Endothelial cell of umbilical vein (primary cell): Measurements from ENCODE around the gene DOCK7. TPM values are rescaled to one million over a fixed set of nuclear protein-coding genes. Genes with fewer than 3 reads are reported as not detected.

Experiments
- BruUV-seq: library from RNA; stranded (reverse); fragments of 400-500 nt; replicated peaks from 2 replicates; lab custom pipeline; 2021; lab: Mats Ljungman, UMichigan
- CTCF ChIA-PET: fragments of 300-600, 350-600 bp; sonication (Branson Sonifier 250); formaldehyde crosslinking; loops from one replicate; lab custom pipeline; 2021; ENCODE audit warnings: antibody characterized with exemption, inconsistent platforms; lab: Charles Lee
- POLR2A ChIA-PET: fragments of 300-600, 350-600 bp; sonication (Branson Sonifier 250); formaldehyde crosslinking; loops from one replicate; lab custom pipeline; 2021; ENCODE audit warnings: antibody characterized with exemption, inconsistent platforms; lab: Charles Lee
- DNase-seq: peaks from one replicate; pipeline ENCODE4 v3.0.0-alpha.2; 2011; ENCODE audit warnings: low read depth, low spot score
- FAIRE-seq: peaks from 2 replicates; lab custom pipeline; 2011; peaks lifted over from hg19 to GRCh38; lab: Jason Lieb, UNC
- H2AFZ ChIP-seq: 2 replicates; pipeline ENCODE4 v1.6.0; 2012; ENCODE audit warnings: low read depth, low read length, control low read depth, inconsistent platforms
- H3K27ac ChIP-seq: 2 replicates; pipeline ENCODE4 v1.5.1; 2011; ENCODE audit warnings: low read depth, mild to moderate bottlenecking, control low read depth, low read length, moderate library complexity; ENCODE audit not compliant: insufficient read depth
- H3K27me3 ChIP-seq, 2 experiments: 2 replicates each; pipeline versions ENCODE4 v1.6.0 to v1.6.1; 2011; ENCODE audit warnings: low read length in 2 of 2, mixed read lengths in 1 of 2; ENCODE audit not compliant: control insufficient read depth in 2 of 2, insufficient read depth in 2 of 2
- H3K36me3 ChIP-seq, 2 experiments: 2 replicates in 1 of 2; 3 replicates in 1 of 2; pipeline ENCODE4 v1.5.1; 2011; ENCODE audit warnings: low read length in 2 of 2, mild to moderate bottlenecking in 1 of 2, moderate library complexity in 1 of 2; ENCODE audit not compliant: control insufficient read depth in 2 of 2, insufficient read depth in 2 of 2; ENCODE audit errors: extremely low read depth in 1 of 2
- H3K4me1 ChIP-seq: 3 replicates; pipeline ENCODE4 v1.5.1; 2011; ENCODE audit warnings: mild to moderate bottlenecking, low read length; ENCODE audit not compliant: control insufficient read depth, insufficient read depth; ENCODE audit errors: extremely low read depth
- H3K4me2 ChIP-seq: 2 replicates; pipeline ENCODE4 v1.6.1; 2011; ENCODE audit warnings: low read length, control low read depth, mixed read lengths; ENCODE audit not compliant: insufficient read depth
- H3K4me3 ChIP-seq, 3 experiments: fragments of 200-600 bp in 1 of 3; sonication (generic), shearing (Covaris generic) in 1 of 3; replicated peaks in 1 of 3; 2 replicates each; pipeline ENCODE4 v1.5.1; 2011 to 2016; ENCODE audit warnings: control low read depth in 3 of 3, low read length in 3 of 3, mild to moderate bottlenecking in 2 of 3, inconsistent platforms in 1 of 3, low read depth in 1 of 3, moderate library complexity in 1 of 3; ENCODE audit not compliant: insufficient read depth in 1 of 3
- H3K79me2 ChIP-seq: 2 replicates; pipeline ENCODE4 v1.6.0; 2012; ENCODE audit warnings: low read length, inconsistent platforms; ENCODE audit not compliant: control insufficient read depth, insufficient read depth
- H3K9ac ChIP-seq: replicated peaks from 2 replicates; pipeline ENCODE3; 2011; ENCODE audit warnings: low read length, control low read depth; ENCODE audit not compliant: insufficient read depth; ENCODE audit errors: extremely low read depth
- H3K9me1 ChIP-seq: replicated peaks from 3 replicates; pipeline ENCODE4 v1.6.0; 2011; ENCODE audit warnings: mild to moderate bottlenecking, low read length; ENCODE audit not compliant: control insufficient read depth, insufficient read depth; ENCODE audit errors: extremely low read depth
- H3K9me3 ChIP-seq: replicated peaks from 2 replicates; pipeline ENCODE4 v1.5.1; 2012; ENCODE audit warnings: low read length, inconsistent platforms; ENCODE audit not compliant: control insufficient read depth, insufficient read depth
- H4K20me1 ChIP-seq: replicated peaks from 2 replicates; pipeline ENCODE3; 2011; ENCODE audit warnings: mild to moderate bottlenecking, low read length; ENCODE audit not compliant: control insufficient read depth, insufficient read depth; ENCODE audit errors: extremely low read depth
- CTCF ChIP-seq, 2 donors: IDR thresholded peaks; 1 replicate in 1 of 2; 2 replicates in 1 of 2; pipeline ENCODE4 v1.5.1; 2011; ENCODE audit warnings: low read length in 2 of 2, mild to moderate bottlenecking in 2 of 2, moderate library complexity in 2 of 2, control low read depth in 1 of 2, inconsistent platforms in 1 of 2, low read depth in 1 of 2; ENCODE audit not compliant: insufficient read depth in 1 of 2; ENCODE audit errors: extremely low read depth in 1 of 2
- EZH2 ChIP-seq: IDR thresholded peaks from 2 replicates; pipeline ENCODE4 v1.6.1; 2012; ENCODE audit warnings: borderline replicate concordance, low read depth, mild to moderate bottlenecking, moderate library complexity, low read length, inconsistent platforms; ENCODE audit not compliant: severe bottlenecking
- FOS ChIP-seq: IDR thresholded peaks from 2 replicates; pipeline ENCODE4 v1.6.1; 2011; ENCODE audit warnings: mild to moderate bottlenecking, low read length, moderate library complexity, borderline replicate concordance; ENCODE audit not compliant: insufficient read depth
- GATA2 ChIP-seq: IDR thresholded peaks from 2 replicates; pipeline ENCODE4 v1.7.0; 2011; ENCODE audit warnings: low read depth, mild to moderate bottlenecking, moderate library complexity, mixed read lengths, low read length; ENCODE audit not compliant: insufficient read length, insufficient read depth
- JUN ChIP-seq: IDR thresholded peaks from 2 replicates; pipeline ENCODE4 v1.6.1; 2011; ENCODE audit warnings: borderline replicate concordance, low read depth; ENCODE audit not compliant: insufficient read length, insufficient read depth
- MAX ChIP-seq: IDR thresholded peaks from 2 replicates; pipeline ENCODE4 v1.6.1; 2011; ENCODE audit not compliant: insufficient read depth, insufficient read length
- MYC ChIP-seq: IDR thresholded peaks from one replicate; pipeline ENCODE4 v1.6.1; 2011; ENCODE audit warnings: mild to moderate bottlenecking, low read depth, low read length
- POLR2A ChIP-seq: IDR thresholded peaks from 2 replicates; pipeline ENCODE4 v1.6.1; 2012; ENCODE audit warnings: low read depth, mild to moderate bottlenecking, control low read depth, low read length
- POLR2AphosphoS5 ChIP-seq: IDR thresholded peaks from 2 replicates; pipeline ENCODE4 v1.6.1; 2012; ENCODE audit warnings: low read depth, mild to moderate bottlenecking, control low read depth, low read length, moderate library complexity; ENCODE audit not compliant: insufficient read depth
- dilution Hi-C: fragments of 300-500 bp; cut with MboI; formaldehyde crosslinking; loops from one replicate; pipeline ENCODE4 v1.15.0; 2019; ENCODE audit warnings: low sequenced_read_pairs; ENCODE audit not compliant: extremely low pct_ligation_motif_present
- intact Hi-C: fragments of 100-400 bp; cut with micrococcal nuclease; formaldehyde crosslinking; loops from one replicate; pipeline ENCODE4 v1.10.0; 2022
- polyA plus RNA-seq, 4 experiments: library from polyadenylated mRNA; depleted of rRNA in 3 of 4; stranded (reverse) in 3 of 4; unstranded in 1 of 4; fragments of >200 nt; gene quantifications; 2 replicates each; pipeline versions ENCODE4 v1.2.1 to v1.2.3, GENCODE V29; 2011 to 2012; ENCODE audit warnings: missing spikeins in 1 of 4
- total RNA-seq: library from RNA; stranded (reverse); gene quantifications from 2 replicates; pipeline ENCODE4 v1.2.3, GENCODE V29; 2021

The DOCK7 gene
- total and polyA plus RNA-seq, 2 donors (not counting 3 experiments of a cell fraction or from before 2014, with no cell fraction given), result 9.4 to 31.9 TPM

- H3K79me2 ChIP-seq, result no peaks in the 10 kb centered on the region
- H3K9me1 ChIP-seq, result no peaks in the 10 kb centered on the region
- no peak overlapping the region for H3K27ac ChIP-seq
- H3K9ac ChIP-seq, result no peak overlapping the region
- TF ChIP-seq FOS (no peak), MYC (no peak), EZH2 (no peak), JUN (no peak), POLR2A (no peak), CTCF (IDR thresholded peaks at IDR 0.05; ENCODE audit: extremely low read depth in 1 of 2, insufficient read depth in 1 of 2, low read depth in 1 of 2, low read length in 2 of 2) (no peak), POLR2AphosphoS5 (no peak), GATA2 (no peak), MAX (no peak)
- no peak for DNase-seq
- no peak for FAIRE-seq
- CTCF ChIA-PET, result interaction anchor here (1.3 kb wide), 1 partner anchor 321 kb away, joined by 4 read pairs; no protein-coding TSS in a partner anchor
- peaks cover 2% of the 10 kb centered on the region for H3K4me1 ChIP-seq
- H3K4me2 ChIP-seq, result no peak overlapping the region
- no peaks in the 10 kb centered on the region for H3K9me3 ChIP-seq
- no peaks in the 10 kb centered on the region for H4K20me1 ChIP-seq
- BruUV-seq, result no TSS peak
- no peaks in the 10 kb centered on the region for H3K27me3 ChIP-seq
- POLR2A ChIA-PET, result no interaction called here
- dilution Hi-C loops, result no loop called here
- intact Hi-C loops, result no loop called here
- H3K4me3 ChIP-seq, result no peak overlapping the region
- no peaks in the 10 kb centered on the region for H3K36me3 ChIP-seq
- no peak overlapping the region for H2AFZ ChIP-seq
Observed at GRCh38 chr1:62425041-62425440, 263.1 kb downstream of the DOCK7 start.
